ENCODE data around the gene CLIP3. TPM values are rescaled to one million over a fixed set of nuclear protein-coding genes. Genes with fewer than 3 reads are reported as not detected.

CLIP3 gene
- total RNA-seq, 1 experiment from 2014 or later, result 1.5 TPM

- ChIA-PET POLR2A (no interaction called here), RAD21 (ENCODE audit: low non-redundant PET in 1 of 2, low total read pairs in 2 of 2, uncharacterized antibody in 2 of 2, unreplicated experiment in 2 of 2) (interaction anchor here in 1 of 2 experiments (1.3 kb wide), 1 partner anchor 56 kb away, joined by 3 read pairs; the partner anchor contains the start of genes POLR2I and TBCB), CTCF (interaction anchor here (0.9 to 1.0 kb wide), 2 partner anchors 56 to 69 kb away, joined by 3 read pairs; partner anchors contain the start of genes POLR2I and TBCB)
- Histone ChIP-seq H3K4me1 (ENCODE audit: control insufficient read depth in 1 of 2, insufficient read depth in 2 of 2, low read length in 2 of 2) (peaks cover 10 to 22% of the 10 kb centered on the region in 2 experiments), H3K9me2 (ENCODE audit: insufficient read depth) (no peaks in the 10 kb centered on the region), H3K9ac (ENCODE audit: low read length) (no peak overlapping the region), H3K27ac (ENCODE audit: low read depth, low read length) (no peak overlapping the region), H3K36me3 (ENCODE audit: control insufficient read depth in 1 of 2, insufficient read depth in 2 of 2, low read length in 2 of 2) (peaks cover 11 to 18% of the 10 kb centered on the region in 2 experiments; a peak in 3 of 4 replicates), H2AFZ (ENCODE audit: low read depth, low read length, poor library complexity, severe bottlenecking) (no peak overlapping the region), H4K20me1 (ENCODE audit: insufficient read depth) (no peaks in the 10 kb centered on the region), H3K79me2 (ENCODE audit: insufficient read depth, low read length) (peaks cover 33% of the 10 kb centered on the region), H3K4me3 (replicated peaks in 1 of 2; ENCODE audit: low read depth in 1 of 2, low read length in 2 of 2) (no peak overlapping the region), H3K9me3 (ENCODE audit: control insufficient read depth in 1 of 2, insufficient read depth in 1 of 2, low read depth in 1 of 2, low read length in 2 of 2) (no peaks in the 10 kb centered on the region), H3K4me2 (ENCODE audit: low read length) (no peak overlapping the region), H3K27me3 (ENCODE audit: insufficient read depth, low read length) (no peaks in the 10 kb centered on the region)
- TF ChIP-seq ATF3 (IDR thresholded peaks at IDR 0.05), result no peak
- TF ChIP-seq POLR2AphosphoS5 (IDR thresholded peaks at IDR 0.05; ENCODE audit: low read depth, low read length), result no peak
- TF ChIP-seq ZFX (IDR thresholded peaks at IDR 0.05), result no peak
- TF ChIP-seq EZH2phosphoT487 (IDR thresholded peaks at IDR 0.05; ENCODE audit: borderline replicate concordance), result no peak
- TF ChIP-seq EZH2 (IDR thresholded peaks at IDR 0.05), result no peak
- no peak for TF ChIP-seq CTCF (IDR thresholded peaks at IDR 0.05 in 2 of 3, conservative IDR thresholded peaks at IDR 0.05 in 1 of 3; ENCODE audit: borderline replicate concordance in 1 of 3, insufficient read depth in 1 of 3, low read depth in 2 of 3, low read length in 2 of 3)
- no peak for TF ChIP-seq JUND (IDR thresholded peaks at IDR 0.05)
- DNase-seq (ENCODE audit: low read depth, low spot score) (no peak), ATAC-seq (no peak)
- intact Hi-C loops (cut with micrococcal nuclease), result loop anchor here (10.0 kb wide), 1 partner anchor 175 kb away; no protein-coding TSS in a partner anchor
- BruUV-seq (replicated peaks), result no TSS peak
Observed at GRCh38 chr19:36059180-36059910, 26.7 kb upstream of the CLIP3 start.

All from HCT116 (cell line).